DMS 273 (cell line): Measurements from ENCODE around the gene CPE.
"Not testable (repeated sequence)": the region's sequence is repeated elsewhere in the genome, so short reads cannot be mapped to it uniquely, and the experiment has no call there.

Source experiments
- DNase-seq: peaks from one replicate; lab custom pipeline; 2025; ENCODE audit not compliant: unreplicated experiment; lab: John Stamatoyannopoulos, UW

The CPE gene

DNA sequence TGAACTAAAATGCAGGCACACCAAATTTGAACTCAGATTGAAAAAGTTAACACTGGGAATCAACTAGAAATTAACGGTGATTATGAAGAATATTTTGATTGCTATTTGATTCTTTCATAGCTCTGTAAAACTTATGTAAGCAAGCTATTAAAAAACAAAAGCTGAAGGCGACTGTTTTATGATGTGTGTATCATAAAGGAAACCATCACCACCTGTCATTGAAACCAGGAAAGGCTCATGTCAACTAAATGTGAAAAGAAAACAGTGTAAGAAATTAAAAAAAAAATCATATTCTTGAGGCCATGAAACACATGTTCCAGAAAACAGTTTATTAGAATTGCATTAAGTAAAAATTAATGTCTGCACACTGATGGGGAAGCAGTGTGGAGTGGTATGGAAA lies 24.2 kb downstream of the CPE start:
- DNase-seq = no peak

DNA sequence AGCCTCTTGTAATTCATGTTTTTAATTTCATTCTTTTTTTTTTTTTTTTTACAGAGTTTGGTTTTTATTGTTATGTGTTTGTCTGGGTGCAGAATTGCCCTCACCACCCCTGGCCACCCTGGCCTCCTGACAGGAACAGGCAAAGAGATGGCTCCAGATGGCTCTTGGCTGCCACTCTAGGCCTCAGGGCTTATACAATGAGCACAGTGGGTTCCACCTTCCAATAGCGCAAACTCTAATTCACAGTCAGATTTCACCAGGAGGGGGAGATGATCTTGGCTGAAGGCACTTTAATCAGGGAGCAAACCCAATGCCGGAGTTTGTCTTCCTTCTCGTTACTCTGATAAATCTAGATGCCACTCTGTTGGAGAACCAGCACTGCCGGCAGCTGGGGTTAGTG lies 24.8 kb downstream of the CPE start:
- peak; percentile 65 for DNase-seq

DNA sequence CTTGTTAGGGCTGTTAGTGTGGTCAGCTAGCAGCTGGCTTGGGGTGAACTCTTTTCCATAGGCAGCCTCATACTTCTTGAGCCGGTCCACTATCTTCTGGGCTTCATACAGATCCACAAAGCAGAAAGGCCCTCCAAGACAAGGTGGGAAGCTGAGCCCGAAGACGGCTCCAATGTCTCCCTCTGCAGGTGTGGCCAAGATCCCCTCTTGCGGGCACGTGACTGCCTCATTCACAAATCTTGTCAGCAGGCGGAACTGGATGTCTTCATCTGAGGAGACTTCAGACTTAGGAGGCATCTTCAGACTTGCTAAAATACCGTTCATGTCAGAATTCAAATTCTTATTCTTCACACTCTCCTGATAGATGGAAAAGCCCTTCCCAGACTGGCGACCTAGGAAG lies 25.3 kb downstream of the CPE start:
- no peak for DNase-seq

DNA sequence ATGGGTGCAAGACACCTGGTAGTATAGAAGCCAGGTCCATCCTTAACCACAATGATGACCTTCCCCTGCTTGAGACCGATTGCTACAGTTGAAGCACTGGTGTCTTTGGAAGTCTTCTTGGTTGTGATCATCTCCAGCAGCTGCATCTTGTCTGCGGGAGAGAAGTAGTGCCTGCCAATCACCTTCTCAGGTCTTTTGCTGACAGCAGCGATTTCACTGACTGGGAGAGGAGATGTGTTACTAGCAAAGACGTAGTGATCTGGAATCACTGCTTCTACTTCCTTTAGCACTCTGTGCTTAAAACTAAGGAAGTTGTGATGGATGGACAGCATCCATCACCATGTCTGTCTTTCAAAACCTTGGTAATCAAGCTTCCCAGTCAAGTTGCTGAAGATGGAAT lies 25.9 kb downstream of the CPE start:
- DNase-seq = no peak

DNA sequence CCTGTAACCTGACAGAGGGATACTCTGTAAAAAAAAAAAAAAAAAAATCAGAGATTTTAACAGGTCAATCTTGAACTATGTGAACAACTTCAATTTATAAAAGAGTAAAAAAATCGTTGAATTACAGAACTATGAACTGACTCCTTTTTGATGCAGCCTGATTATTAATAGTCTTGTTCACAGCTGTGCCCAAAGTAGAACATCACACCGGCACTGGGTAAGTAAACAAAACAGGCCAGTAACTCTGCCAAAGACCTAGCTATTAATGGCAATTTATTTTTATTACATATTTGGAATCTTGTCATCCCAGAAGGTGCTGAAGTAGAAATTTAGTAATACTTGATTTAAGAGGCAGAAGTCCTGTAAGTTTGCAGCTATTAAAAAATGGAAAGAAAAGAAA lies 31.4 kb downstream of the CPE start:
- DNase-seq = no peak

DNA sequence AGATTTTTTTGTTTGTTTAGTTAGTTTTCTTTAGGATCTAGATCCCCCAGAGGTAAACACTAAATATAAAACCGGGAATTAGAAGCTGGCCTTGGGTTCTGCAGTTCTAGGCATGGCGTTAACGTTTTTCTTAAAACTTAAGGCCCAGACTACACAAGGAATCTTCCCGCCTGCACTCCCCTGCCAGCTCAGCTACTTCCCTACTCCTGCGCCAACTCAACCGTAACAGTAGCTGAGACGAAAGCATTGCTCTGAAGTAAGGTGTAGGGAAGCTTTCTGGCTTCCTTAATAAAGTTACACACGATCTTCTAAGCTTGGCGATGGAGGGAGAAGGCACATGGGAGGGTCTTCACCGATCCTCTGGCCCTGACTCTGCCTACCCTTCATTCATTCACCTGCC lies 37.1 kb downstream of the CPE start:
- peak; percentile 33 for DNase-seq

DNA sequence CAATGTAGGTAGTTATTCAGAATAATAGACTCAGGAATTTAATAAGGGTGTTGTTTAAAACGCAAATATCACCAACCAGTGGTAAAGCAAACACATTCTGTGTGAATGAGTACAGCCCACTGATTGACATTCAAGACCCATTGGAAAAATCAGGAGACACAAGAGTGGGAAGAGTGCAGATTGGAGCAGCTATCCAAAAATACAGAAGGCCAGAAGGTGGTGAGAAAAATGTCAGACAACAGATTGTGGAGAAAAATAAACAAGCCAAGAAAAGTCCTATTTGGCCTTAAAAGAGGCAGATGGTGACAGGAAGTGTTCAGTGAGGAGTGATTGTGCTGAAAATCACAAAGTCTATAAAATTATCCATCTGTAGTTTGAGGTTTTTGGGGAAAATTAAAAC lies 39.3 kb downstream of the CPE start:
- DNase-seq = peak; percentile 47

DNA sequence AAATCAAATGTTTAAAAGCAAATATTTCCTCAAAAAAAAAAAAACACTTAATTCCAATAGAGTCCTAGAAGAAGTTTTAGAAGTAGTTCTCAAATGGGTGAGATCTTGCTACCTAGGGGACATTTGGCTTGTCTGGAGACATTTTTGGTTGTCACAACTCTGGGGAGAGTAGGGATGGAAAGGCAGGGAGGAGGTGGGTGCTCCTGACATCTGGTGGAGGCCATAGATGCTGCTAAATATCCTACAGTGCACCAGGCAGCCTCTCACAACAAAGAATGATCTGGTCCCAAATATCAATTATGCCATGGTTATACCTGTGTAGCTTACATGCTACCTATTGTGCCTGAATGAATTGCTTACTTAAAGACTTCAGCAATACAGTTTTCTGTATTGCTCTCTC lies 46.8 kb downstream of the CPE start:
- no peak for DNase-seq

DNA sequence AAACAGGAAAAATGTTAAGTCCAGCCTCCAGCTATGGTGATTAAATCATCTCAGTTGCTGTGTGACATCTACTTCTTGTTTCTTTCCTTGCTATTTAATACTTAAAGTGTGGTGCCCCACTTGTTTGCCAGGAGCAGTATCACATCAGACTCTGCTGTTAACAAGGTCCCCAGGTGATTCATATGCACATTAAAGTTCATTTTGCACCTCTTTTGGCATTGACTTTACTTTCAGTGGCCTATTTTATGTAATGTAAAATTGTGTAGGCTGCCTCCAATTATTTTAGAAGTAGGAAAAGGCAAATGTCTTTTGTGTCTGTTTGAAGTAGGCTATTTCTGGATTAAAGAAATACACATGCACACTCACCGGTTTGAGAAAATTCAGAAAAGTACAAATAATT lies 47.5 kb downstream of the CPE start:
- no peak for DNase-seq

DNA sequence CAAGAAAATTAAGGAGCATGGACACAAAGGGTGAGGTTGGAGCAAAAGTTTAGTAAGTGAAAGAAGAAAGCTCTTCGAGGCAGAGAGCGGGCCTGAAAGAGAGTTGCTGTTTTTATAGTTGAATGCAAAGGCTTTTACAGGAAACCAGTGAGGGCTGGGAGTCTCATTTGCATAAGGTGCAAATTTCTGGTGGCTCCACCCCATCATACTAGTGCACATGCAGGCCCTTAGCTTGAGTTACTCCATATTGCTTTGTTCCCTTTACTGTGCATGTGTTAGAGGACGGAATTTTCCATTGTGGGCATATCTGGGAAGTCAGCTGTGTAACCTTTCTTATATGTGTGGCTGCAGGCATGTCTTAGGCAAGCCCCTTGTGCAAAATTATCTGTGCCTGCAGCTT lies 48.0 kb downstream of the CPE start:
- DNase-seq = no peak

DNA sequence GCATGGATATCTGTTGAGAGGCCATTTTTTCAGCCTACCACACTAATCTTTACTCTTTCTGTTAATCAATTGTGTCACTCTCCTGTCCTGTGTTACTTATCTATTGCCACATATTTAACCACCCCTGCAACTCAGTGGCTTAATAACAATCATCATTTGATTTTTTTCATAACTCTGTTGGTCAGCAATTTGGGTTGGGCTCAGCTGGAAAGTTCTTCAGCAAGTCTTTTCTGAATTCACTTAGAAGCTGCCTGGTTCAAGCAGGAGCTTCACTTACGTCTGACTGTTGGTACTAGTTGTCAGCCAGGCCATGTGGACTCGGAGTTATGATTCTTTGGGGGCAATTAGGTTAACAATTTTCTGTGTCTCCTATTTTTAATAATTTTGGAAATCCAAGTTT lies 50.1 kb downstream of the CPE start:
- no peak for DNase-seq

DNA sequence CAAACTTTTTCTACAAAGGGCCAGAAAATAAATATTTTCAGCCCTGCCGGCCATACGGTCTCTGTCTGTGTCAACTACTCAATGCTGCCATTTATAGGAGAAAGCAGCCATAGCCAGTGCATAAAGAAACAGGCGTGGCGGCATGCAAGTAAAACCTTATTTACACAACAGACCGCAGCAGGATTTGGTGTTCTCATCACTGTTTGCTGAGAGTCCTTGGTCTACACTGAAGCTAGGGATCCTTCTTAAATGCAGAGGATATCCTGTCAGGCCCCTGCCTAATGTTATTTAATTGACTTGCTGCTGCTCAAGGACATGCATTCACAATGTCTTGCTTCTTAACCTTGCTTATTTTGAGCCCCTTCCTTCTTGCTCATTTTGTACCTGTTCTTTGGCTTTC lies 54.7 kb downstream of the CPE start:
- DNase-seq = no peak

DNA sequence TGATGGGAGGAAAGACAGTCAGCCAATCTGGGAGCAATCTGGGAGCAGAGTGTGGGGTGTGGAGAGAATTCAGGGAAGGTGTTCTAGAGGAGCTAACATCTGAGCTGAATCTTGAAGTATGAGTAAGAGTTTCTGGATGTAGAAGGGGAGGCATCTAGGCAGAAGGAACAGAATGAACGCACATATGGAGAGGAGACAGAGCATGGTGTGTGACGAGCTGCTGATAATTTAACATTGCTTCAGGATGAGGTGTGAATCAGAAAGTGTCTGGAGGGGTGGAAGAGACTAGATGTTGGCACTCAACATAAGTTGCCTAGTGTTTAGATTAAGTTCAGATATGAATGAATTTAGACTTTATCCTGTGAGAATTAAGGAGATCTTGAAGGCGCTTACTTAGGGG lies 58.9 kb downstream of the CPE start:
- DNase-seq = peak; percentile 46

DNA sequence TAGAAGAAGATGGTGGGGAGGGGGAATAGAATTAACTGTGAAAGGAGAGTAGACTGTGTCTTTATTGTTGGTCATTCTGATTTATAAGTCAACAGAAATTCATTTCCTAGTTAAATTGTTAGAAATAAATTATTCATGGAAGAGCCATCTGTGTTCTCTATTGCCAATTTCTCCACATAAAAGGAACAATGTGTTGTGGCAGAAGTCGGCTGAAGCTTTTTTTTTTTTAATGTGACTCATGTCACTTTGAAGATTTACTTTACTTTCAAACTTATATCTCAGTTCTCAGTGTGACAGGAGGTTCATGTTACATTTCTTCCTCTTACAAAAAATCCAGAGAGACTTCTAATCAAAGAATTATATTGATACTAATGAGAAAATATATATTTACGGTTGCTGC lies 60.5 kb downstream of the CPE start:
- DNase-seq = peak; percentile 32

DNA sequence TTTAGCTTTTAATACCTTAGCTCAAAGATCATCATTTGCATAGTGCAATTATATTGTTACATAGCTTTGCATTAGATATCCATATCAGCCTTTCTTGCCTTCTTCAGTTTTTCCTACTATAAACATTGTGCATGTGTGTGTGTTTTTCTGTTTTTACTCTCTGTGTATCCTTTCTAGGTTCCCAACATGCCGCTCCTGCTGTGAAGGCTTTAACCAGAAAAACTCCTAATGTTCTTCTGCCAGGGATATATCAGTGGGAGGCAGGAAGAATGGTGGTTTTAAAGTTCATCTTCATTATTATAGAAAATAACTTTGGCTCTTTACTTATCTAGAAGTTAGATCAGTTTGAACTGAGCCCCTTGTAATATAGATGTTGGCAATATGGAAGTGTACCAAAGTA lies 61.2 kb downstream of the CPE start:
- peak; percentile 35 for DNase-seq

DNA sequence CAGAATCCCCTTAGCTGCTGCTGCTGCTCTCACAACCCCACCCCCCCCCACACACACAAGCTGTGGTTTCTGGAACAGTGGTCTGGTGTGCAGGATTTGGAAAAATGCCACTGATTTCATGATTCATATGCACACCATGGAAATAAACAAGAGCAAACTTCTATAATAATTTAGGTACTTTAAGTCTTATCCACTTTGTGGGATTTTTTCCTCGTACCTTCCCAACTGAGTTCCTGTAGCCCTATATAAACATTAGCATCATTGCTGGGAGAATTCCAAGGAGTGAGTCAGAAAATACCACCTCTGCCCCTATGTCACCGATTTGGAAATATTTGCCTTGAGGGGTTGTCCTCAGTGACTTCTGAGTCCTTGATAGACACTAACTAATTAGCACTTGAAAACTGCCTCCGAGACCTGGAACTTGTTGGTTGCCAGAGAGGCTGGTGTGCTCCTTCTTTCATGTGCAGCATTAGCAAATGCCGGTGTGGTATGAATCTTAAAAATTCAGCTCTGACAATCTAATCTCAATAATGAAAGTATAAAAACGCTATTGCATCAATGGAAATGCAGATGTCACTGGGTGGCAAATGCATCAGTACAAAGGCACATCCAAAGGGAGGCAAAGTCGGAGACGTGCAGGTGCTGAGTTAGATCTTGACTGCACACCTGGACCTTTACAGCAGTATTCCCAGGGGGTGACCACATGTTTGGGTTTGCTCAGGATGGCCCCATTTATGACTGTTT lies 61.8 kb downstream of the CPE start:
- DNase-seq = peak; percentile 81

DNA sequence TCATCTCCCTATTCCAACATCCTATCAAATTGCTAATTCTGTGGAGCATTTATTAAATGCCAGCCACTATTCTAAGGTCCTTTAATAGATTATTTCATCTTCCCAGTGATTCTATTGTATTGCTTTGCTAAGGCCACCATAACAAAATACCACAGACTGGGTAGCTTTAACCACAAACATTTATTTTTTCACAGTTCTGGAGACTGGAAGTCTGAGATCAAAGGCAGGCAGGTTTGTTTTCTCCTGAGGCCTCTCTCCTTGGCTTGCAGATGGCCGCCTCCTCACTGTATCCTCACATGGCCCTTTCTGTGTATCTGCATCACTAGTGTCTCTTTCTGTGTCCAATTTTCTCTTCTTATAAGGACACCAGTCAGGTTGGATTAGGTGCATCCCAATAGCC lies 64.5 kb downstream of the CPE start:
- no peak for DNase-seq

DNA sequence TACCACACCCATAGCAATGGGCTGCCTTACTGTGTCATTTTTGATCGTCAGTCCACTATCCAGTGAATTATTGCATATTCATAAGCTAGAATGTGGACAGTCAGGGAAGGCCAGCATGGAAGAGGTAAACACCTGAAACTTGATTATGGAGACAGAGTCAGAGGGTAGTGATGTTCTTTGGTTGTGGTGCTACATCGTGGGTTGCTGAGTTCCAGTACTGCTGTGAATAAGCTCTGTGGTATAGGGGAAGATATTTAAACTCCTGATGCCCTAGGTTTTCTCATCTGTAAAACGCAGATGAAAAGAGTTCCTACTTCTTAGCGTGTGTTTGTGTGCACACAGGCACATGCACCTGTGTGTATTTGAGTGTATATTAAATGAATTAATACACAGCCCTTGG lies 69.9 kb downstream of the CPE start:
- DNase-seq = no peak

DNA sequence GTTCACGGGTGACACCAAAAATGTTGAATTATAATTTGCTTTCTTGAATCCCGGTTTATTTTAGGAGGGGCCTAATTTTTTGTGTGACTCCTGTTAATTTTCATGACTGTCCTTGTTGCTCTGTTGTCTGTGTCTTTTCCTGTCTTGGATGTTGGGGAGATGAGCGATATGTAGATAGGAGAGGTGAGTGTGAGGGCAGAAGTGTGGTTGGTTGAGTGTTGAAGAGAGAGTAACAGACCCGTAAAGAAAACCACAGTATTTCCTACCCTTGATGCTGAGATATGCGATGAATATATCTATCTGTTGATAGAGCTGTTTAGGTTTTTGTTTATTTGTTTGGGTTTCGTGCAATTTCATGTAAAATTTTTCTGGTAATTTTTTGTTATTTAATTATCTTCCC lies 70.5 kb downstream of the CPE start:
- no peak for DNase-seq

DNA sequence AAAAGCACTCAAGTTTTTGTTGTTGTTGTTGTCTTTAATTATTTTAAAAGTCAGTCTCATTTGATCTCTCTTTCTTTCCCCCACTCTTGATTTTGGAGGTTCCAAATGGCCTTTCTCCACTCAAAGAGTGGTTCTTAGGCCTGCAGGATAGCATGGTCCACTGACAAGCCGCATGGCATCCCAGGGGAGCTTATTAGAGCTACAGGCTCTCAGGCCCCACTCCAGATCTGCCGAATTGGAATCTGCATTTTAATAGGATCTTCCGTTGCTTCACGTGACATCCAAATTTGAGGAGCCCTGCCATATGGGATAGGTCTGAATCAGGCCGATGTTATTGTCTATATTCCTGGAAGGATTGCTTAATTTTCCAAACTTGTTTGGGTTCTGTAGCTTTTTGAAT lies 72.1 kb downstream of the CPE start:
- peak; percentile 82 for DNase-seq

DNA sequence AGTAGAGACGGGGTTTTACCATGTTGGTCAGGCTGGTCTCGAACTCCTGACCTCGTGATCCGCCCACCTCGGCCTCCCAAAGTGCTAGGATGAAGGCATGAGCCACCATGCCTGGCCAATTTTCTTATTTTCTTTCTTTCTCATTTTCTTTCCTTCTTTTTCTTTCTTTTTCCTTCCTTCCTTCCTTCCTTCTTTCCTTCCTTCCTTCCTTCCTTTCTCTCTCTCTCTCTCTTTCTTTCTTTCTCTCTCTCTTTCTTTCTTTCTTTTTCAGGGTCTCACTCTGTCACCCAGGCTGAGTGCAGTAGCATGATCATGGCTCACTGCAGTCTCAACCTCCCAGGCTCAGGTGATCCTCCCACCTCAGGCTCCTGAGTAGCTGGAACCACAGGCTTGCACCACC lies 74.3 kb downstream of the CPE start:
- not testable (repeated sequence) for DNase-seq

DNA sequence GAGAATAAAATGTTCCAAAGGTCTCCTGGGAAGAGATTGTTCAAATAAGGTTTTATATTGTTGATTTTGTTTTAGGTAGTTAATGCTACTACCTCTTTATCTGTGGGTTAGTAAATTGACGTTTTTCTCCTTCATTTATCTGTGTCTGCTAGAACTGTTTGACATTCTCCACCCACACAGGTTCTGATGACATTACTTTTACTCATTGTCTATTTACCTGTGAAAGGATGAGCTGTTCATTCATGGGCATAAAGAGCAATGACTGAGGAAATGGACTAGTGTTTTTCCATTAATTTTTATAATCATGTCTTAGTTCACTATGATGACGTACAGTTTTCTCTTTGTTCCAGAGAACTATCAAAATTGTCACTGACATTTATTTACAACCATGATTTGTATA lies 75.6 kb downstream of the CPE start:
- DNase-seq = no peak

DNA sequence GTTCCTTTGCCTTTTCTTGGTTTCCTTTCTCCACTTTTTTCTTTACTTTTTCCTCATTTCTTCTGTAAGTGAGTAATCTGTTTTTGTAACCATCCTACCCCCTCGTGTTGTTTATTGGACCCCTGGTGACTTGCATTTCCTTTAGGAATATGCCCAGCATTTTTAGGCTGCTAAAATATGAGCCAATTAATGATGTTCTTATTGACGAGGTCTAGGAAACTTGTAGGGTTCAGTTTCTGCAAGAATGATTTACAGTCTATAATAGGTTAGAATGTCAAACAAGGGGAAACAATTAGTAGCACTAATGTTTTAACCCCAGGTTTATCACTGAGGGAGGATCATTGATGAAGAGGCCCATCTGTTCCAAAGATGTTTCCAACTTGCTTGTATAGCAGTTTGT lies 79.0 kb downstream of the CPE start:
- peak; percentile 42 for DNase-seq

DNA sequence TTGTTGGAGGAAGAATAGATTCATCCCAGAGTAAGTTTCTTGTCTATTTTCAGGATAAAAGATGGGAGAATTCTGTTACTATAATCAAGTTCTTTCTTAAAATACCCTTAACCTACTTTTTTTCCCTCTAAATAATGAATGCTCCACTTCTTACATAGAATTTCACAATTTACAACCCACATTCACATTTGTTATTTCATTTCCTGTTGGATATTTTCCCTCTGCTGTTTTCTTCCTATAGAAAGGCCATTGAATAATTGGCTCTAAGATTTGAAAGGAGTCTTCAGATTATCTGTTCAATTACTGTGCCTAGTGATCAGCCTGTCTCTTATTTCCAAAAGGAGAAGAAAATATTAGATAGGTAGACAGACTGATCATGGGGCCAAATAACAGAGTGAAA lies 79.7 kb downstream of the CPE start:
- DNase-seq = no peak
